T-helper 1 cell treated with Interleukin-12 subunit alpha and Interleukin-12 subunit beta and Interleukin-4 antibody, amounts not matched to agents 30 μg/mL and 1 μg/mL, for 36 hours (primary cell): ENCODE data around the gene ARHGEF17.

Experiments used
- H3K27ac Mint-ChIP-seq: one replicate; pipeline ENCODE4 v1.8.0; 2021; ENCODE audit warnings: mild to moderate bottlenecking, mixed read lengths
- H3K27me3 Mint-ChIP-seq: one replicate; pipeline ENCODE4 v1.8.0; 2021; ENCODE audit warnings: low read depth, mixed read lengths
- H3K36me3 Mint-ChIP-seq: one replicate; pipeline ENCODE4 v1.8.0; 2021; ENCODE audit warnings: low read depth, mixed read lengths
- H3K4me1 Mint-ChIP-seq: one replicate; pipeline ENCODE4 v1.8.0; 2021; ENCODE audit warnings: low read depth, mixed read lengths
- H3K4me3 Mint-ChIP-seq: one replicate; pipeline ENCODE4 v1.8.0; 2021; ENCODE audit warnings: mild to moderate bottlenecking, moderate library complexity, mixed read lengths
- H3K9me3 Mint-ChIP-seq: one replicate; pipeline ENCODE4 v1.8.0; 2021; ENCODE audit warnings: mixed read lengths

Gene ARHGEF17

GRCh38 chr11:73337846-73338245, 29.8 kb downstream of the ARHGEF17 start:
- H3K27ac Mint-ChIP-seq = no peak overlapping the region
- no peaks in the 10 kb centered on the region for H3K36me3 Mint-ChIP-seq
- H3K4me3 Mint-ChIP-seq = no peak overlapping the region
- no peaks in the 10 kb centered on the region for H3K4me1 Mint-ChIP-seq
- H3K9me3 Mint-ChIP-seq = no peaks in the 10 kb centered on the region
- H3K27me3 Mint-ChIP-seq = peaks cover 4% of the 10 kb centered on the region

GRCh38 chr11:73338279-73338678, 30.2 kb downstream of the ARHGEF17 start:
- Mint-ChIP-seq H3K4me1 (no peaks in the 10 kb centered on the region), H3K4me3 (no peak overlapping the region), H3K36me3 (no peaks in the 10 kb centered on the region), H3K27me3 (peaks cover 4% of the 10 kb centered on the region), H3K27ac (no peak overlapping the region), H3K9me3 (no peaks in the 10 kb centered on the region)

- H3K4me1 Mint-ChIP-seq = no peaks in the 10 kb centered on the region
- no peak overlapping the region for H3K4me3 Mint-ChIP-seq
- peaks cover 4% of the 10 kb centered on the region for H3K27me3 Mint-ChIP-seq
- H3K36me3 Mint-ChIP-seq = no peaks in the 10 kb centered on the region
- H3K9me3 Mint-ChIP-seq = no peaks in the 10 kb centered on the region
- no peak overlapping the region for H3K27ac Mint-ChIP-seq
These were observed 32.1 kb downstream of the ARHGEF17 start for GRCh38 chr11:73340164-73340563.

GRCh38 chr11:73342633-73343032, 34.6 kb downstream of the ARHGEF17 start:
- Mint-ChIP-seq H3K27me3 (peaks cover 4% of the 10 kb centered on the region), H3K36me3 (no peaks in the 10 kb centered on the region), H3K4me1 (no peaks in the 10 kb centered on the region), H3K4me3 (no peak overlapping the region), H3K27ac (no peak overlapping the region), H3K9me3 (no peaks in the 10 kb centered on the region)

- no peaks in the 10 kb centered on the region for H3K4me1 Mint-ChIP-seq
- H3K27ac Mint-ChIP-seq = no peak overlapping the region
- peaks cover 4% of the 10 kb centered on the region for H3K27me3 Mint-ChIP-seq
- no peaks in the 10 kb centered on the region for H3K9me3 Mint-ChIP-seq
- H3K4me3 Mint-ChIP-seq = no peak overlapping the region
- H3K36me3 Mint-ChIP-seq = no peaks in the 10 kb centered on the region
These were observed 35.2 kb downstream of the ARHGEF17 start for GRCh38 chr11:73343076-73343873.

- Mint-ChIP-seq H3K36me3 (no peaks in the 10 kb centered on the region), H3K9me3 (no peaks in the 10 kb centered on the region), H3K27ac (no peak overlapping the region), H3K4me1 (no peaks in the 10 kb centered on the region), H3K27me3 (peaks cover 4% of the 10 kb centered on the region), H3K4me3 (no peak overlapping the region)
These were observed 36.1 kb downstream of the ARHGEF17 start for GRCh38 chr11:73344191-73344607.

- Mint-ChIP-seq H3K9me3 (no peaks in the 10 kb centered on the region), H3K27ac (no peak overlapping the region), H3K27me3 (peaks cover 4% of the 10 kb centered on the region), H3K4me1 (peaks cover 4% of the 10 kb centered on the region), H3K4me3 (no peak overlapping the region), H3K36me3 (no peaks in the 10 kb centered on the region)
These were observed 37.5 kb downstream of the ARHGEF17 start for GRCh38 chr11:73345481-73346160.

GRCh38 chr11:73346186-73346935, 38.3 kb downstream of the ARHGEF17 start:
- H3K4me1 Mint-ChIP-seq = peaks cover 4% of the 10 kb centered on the region
- H3K27me3 Mint-ChIP-seq = peaks cover 3% of the 10 kb centered on the region
- H3K4me3 Mint-ChIP-seq = no peak overlapping the region
- H3K36me3 Mint-ChIP-seq = no peaks in the 10 kb centered on the region
- H3K27ac Mint-ChIP-seq = no peak overlapping the region
- no peaks in the 10 kb centered on the region for H3K9me3 Mint-ChIP-seq

- no peaks in the 10 kb centered on the region for H3K36me3 Mint-ChIP-seq
- no peak overlapping the region for H3K27ac Mint-ChIP-seq
- H3K4me3 Mint-ChIP-seq = no peak overlapping the region
- no peaks in the 10 kb centered on the region for H3K27me3 Mint-ChIP-seq
- no peaks in the 10 kb centered on the region for H3K9me3 Mint-ChIP-seq
- peaks cover 4% of the 10 kb centered on the region for H3K4me1 Mint-ChIP-seq
These were observed 39.0 kb downstream of the ARHGEF17 start for GRCh38 chr11:73347067-73347466.

GRCh38 chr11:73348838-73349237, 40.8 kb downstream of the ARHGEF17 start:
- H3K4me1 Mint-ChIP-seq = peaks cover 10% of the 10 kb centered on the region
- no peaks in the 10 kb centered on the region for H3K36me3 Mint-ChIP-seq
- no peak overlapping the region for H3K27ac Mint-ChIP-seq

GRCh38 chr11:73349633-73350032, 41.6 kb downstream of the ARHGEF17 start:
- no peaks in the 10 kb centered on the region for H3K9me3 Mint-ChIP-seq
- no peaks in the 10 kb centered on the region for H3K36me3 Mint-ChIP-seq
- H3K4me1 Mint-ChIP-seq = peaks cover 10% of the 10 kb centered on the region
- peaks cover 4% of the 10 kb centered on the region for H3K27me3 Mint-ChIP-seq
- H3K27ac Mint-ChIP-seq = no peak overlapping the region
- H3K4me3 Mint-ChIP-seq = no peak overlapping the region

More at GRCh38 chr11:73348838-73349237, 40.8 kb downstream of the ARHGEF17 start:
- Mint-ChIP-seq H3K4me3 (no peak overlapping the region), H3K27me3 (peaks cover 4% of the 10 kb centered on the region), H3K9me3 (no peaks in the 10 kb centered on the region)

- no peak overlapping the region for H3K27ac Mint-ChIP-seq
- peaks cover 4% of the 10 kb centered on the region for H3K27me3 Mint-ChIP-seq
- H3K9me3 Mint-ChIP-seq = no peaks in the 10 kb centered on the region
- no peak overlapping the region for H3K4me3 Mint-ChIP-seq
- H3K4me1 Mint-ChIP-seq = peaks cover 10% of the 10 kb centered on the region
- no peaks in the 10 kb centered on the region for H3K36me3 Mint-ChIP-seq
These were observed 43.0 kb downstream of the ARHGEF17 start for GRCh38 chr11:73350908-73351636.

GRCh38 chr11:73353422-73353821, 45.3 kb downstream of the ARHGEF17 start:
- Mint-ChIP-seq H3K27me3 (peaks cover 4% of the 10 kb centered on the region), H3K4me3 (no peak overlapping the region), H3K36me3 (no peaks in the 10 kb centered on the region), H3K27ac (no peak overlapping the region), H3K9me3 (no peaks in the 10 kb centered on the region), H3K4me1 (peaks cover 10% of the 10 kb centered on the region)

- Mint-ChIP-seq H3K4me1 (peaks cover 9% of the 10 kb centered on the region), H3K36me3 (no peaks in the 10 kb centered on the region), H3K27me3 (peaks cover 4% of the 10 kb centered on the region), H3K27ac (no peak overlapping the region), H3K4me3 (no peak overlapping the region), H3K9me3 (no peaks in the 10 kb centered on the region)
These were observed 47.0 kb downstream of the ARHGEF17 start for GRCh38 chr11:73355109-73355508.
